GM23248 (cell line): ENCODE data around the gene PCK2.

Source experiments
- EZH2 ChIP-seq: fragments of 200-600 bp; sonication (generic); IDR thresholded peaks from 2 replicates; pipeline ENCODE4 v1.6.1; 2018; ENCODE audit warnings: antibody characterized with exemption, mild to moderate bottlenecking; ENCODE audit not compliant: insufficient read depth, poor library complexity, severe bottlenecking
- EZH2phosphoT487 ChIP-seq: fragments of 200-600 bp; sonication (generic); IDR thresholded peaks from 2 replicates; pipeline ENCODE4 v1.6.1; 2018; ENCODE audit warnings: antibody characterized with exemption, moderate library complexity, mild to moderate bottlenecking, low read depth; ENCODE audit not compliant: insufficient read depth

- TF ChIP-seq EZH2 (no peak), EZH2phosphoT487 (no peak)
Observed at GRCh38 chr14:24062216-24062980, 31.7 kb upstream of the PCK2 start.
